ENCODE data around the gene LITAFD. TPM values are rescaled to one million over a fixed set of nuclear protein-coding genes. Genes with fewer than 3 reads are reported as not detected.

The LITAFD gene
- total RNA-seq, 1 donor from 2014 or later = not detected

DNA sequence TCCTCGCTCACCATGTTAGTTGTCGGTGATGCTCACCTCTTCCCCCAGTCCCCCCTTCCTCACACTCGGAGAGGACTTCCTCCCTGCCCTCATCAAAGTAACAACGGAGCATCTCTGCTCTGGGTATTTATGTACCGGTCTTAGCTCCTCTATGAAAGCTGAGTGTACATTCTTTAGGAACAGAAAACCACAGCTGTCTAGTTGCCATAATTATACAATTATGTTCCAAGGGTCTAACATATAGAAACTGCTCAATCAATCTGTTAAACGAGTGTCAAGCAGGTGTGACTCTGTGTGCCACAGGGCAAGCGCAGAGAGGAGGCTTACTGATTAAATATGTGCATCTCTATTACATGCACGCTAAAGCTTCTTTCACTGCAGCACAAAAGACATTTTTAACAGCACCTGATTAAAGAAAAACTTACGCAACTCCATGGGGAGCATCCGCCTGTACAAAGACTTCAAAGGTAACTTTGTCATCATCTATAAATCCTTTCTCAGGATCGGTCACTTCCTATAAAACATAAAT, 37.8 kb downstream of the LITAFD start:
- H3K9me3 Mint-ChIP-seq = no peaks in the 10 kb centered on the region

DNA sequence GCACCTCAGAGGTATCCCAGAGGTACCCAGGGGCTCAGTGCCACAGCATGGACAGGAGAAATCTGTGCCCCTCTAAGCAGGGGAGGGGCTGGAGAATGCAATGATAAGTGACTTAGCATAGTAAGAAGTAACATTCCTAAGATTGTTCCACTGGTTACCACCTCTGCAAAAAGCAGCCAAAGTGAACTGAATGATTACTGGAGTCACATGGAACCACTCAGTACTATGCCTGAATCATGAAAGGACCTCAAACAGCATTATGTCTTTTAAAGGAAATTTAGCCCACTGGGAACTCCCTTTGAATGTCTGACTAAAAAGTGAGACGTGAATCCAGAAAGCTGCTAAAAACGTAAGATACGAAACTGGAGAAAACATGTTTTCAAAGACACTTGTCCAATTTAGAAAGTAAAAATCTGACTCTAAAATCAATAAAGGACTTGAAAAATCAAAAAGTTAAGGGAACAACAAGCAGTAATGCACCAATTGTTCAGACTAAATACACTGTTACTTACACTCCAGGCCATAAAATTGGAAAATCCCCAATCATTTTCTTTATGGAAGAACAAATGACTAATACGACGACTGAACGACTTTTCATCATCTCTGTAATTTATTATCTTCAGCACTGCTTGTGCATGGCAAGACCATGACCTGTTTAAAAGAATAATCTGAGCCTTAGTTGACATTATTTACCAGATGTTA, 38.6 kb downstream of the LITAFD start:
- TF ChIP-seq, protein P1, sequence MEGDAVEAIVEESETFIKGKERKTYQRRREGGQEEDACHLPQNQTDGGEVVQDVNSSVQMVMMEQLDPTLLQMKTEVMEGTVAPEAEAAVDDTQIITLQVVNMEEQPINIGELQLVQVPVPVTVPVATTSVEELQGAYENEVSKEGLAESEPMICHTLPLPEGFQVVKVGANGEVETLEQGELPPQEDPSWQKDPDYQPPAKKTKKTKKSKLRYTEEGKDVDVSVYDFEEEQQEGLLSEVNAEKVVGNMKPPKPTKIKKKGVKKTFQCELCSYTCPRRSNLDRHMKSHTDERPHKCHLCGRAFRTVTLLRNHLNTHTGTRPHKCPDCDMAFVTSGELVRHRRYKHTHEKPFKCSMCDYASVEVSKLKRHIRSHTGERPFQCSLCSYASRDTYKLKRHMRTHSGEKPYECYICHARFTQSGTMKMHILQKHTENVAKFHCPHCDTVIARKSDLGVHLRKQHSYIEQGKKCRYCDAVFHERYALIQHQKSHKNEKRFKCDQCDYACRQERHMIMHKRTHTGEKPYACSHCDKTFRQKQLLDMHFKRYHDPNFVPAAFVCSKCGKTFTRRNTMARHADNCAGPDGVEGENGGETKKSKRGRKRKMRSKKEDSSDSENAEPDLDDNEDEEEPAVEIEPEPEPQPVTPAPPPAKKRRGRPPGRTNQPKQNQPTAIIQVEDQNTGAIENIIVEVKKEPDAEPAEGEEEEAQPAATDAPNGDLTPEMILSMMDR (IDR thresholded peaks at IDR 0.05; ENCODE audit: unreplicated experiment) = no peak
- peaks cover 45% of the 10 kb centered on the region for H3K36me3 Mint-ChIP-seq
- H3K4me1 Mint-ChIP-seq = peaks cover 6% of the 10 kb centered on the region
- H3K9me3 Mint-ChIP-seq = no peaks in the 10 kb centered on the region
- H3K4me3 Mint-ChIP-seq = no peak overlapping the region
- H3K27ac Mint-ChIP-seq = peak overlapping the region; percentile 45
- DNase-seq (ENCODE audit: low spot score in 2 of 2, unreplicated experiment in 2 of 2) = no peak
- no peaks in the 10 kb centered on the region for H3K27me3 Mint-ChIP-seq (ENCODE audit: low read depth)

More for the DNA sequence above, 37.8 kb downstream of the LITAFD start:
- Mint-ChIP-seq H3K27me3 (ENCODE audit: low read depth) (no peaks in the 10 kb centered on the region), H3K4me1 (peaks cover 6% of the 10 kb centered on the region), H3K27ac (no peak overlapping the region), H3K36me3 (peaks cover 47% of the 10 kb centered on the region), H3K4me3 (no peak overlapping the region)
- no peak for DNase-seq (ENCODE audit: low spot score in 2 of 2, unreplicated experiment in 2 of 2)
- TF ChIP-seq, protein P1 (IDR thresholded peaks at IDR 0.05; ENCODE audit: unreplicated experiment) = no peak

DNA sequence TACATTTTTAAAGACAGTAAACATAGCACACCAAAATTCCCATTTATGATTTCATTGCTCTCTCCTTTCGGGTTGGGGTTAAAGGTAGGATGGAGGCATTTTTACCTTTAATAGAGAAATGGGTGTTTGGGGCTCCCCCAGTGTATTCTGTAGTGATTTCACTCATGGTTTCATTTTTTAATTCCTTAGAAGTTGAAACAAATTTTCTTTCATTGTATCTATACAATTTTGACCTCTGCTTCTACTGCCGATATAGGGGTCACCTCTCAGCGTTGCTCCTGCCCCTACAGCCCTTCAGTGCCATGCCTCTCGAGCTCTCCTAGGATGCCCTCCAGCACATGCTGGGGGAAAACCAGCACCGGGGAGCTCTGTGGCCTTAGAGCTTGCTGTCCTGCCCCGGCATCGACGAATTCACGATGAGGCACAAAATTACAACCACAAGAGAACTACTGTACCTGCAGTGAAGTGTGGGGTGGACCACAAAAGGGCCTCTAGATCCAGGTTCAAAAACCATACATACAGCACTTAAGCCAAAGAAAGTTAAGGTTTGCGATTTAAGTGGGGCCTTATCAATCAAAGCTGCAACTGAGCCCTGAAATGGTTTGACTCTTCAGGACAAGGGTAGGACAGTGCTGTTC, 39.3 kb downstream of the LITAFD start:
- H3K27ac Mint-ChIP-seq = peak overlapping the region; percentile 45
- H3K4me3 Mint-ChIP-seq = no peak overlapping the region
- peaks cover 42% of the 10 kb centered on the region for H3K36me3 Mint-ChIP-seq
- DNase-seq (ENCODE audit: low spot score in 2 of 2, unreplicated experiment in 2 of 2) = no peak
- TF ChIP-seq, protein P1 (IDR thresholded peaks at IDR 0.05; ENCODE audit: unreplicated experiment) = no peak
- no peaks in the 10 kb centered on the region for H3K9me3 Mint-ChIP-seq
- H3K4me1 Mint-ChIP-seq = peaks cover 6% of the 10 kb centered on the region
- H3K27me3 Mint-ChIP-seq (ENCODE audit: low read depth) = no peaks in the 10 kb centered on the region

DNA sequence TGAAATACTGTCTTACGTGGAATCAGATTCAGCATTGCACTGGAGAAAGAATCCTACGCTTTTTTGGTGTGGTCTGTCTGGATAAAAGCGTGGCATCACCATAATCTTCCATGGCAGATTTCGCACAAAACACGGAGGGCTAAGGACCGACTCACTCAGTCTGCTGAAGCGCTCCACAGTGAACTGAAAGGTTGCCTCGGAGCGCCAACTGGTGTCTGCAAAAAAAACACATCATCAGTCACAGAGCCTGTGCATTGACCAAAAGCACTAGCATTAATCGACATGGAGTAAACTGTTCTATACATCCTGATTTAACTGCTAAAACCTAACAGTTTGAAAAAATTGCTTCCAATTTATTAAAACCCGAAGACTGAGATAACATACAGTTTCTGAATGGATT, 41.0 kb downstream of the LITAFD start:
- H3K4me1 Mint-ChIP-seq = peaks cover 6% of the 10 kb centered on the region

DNA sequence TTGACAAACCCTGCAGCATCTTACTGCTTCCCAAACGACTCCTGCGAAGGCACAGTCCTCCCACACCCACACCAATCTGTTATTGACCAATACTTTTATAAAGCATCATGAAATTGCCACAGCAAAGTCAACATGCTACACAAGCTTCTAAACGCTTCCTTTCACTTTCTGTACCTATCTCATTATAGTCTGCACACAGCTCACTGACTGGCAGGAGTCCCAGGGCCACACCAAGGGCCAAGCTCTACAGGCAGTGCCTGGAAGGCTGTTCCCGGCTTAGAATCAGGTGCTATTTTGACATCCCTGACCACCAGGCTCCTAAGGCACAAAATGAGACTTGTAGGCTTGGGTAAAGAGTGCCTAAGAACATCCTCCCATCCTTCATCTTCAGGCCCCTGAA, 42.1 kb downstream of the LITAFD start:
- Mint-ChIP-seq H3K4me3 (no peak overlapping the region), H3K36me3 (peaks cover 45% of the 10 kb centered on the region), H3K27ac (no peak overlapping the region), H3K9me3 (no peaks in the 10 kb centered on the region), H3K4me1 (peaks cover 15% of the 10 kb centered on the region), H3K27me3 (ENCODE audit: low read depth) (no peaks in the 10 kb centered on the region)
- no peak for DNase-seq (ENCODE audit: low spot score in 2 of 2, unreplicated experiment in 2 of 2)
- TF ChIP-seq, protein P1 (IDR thresholded peaks at IDR 0.05; ENCODE audit: unreplicated experiment) = no peak

More for the DNA sequence above, 41.0 kb downstream of the LITAFD start:
- Mint-ChIP-seq H3K9me3 (no peaks in the 10 kb centered on the region), H3K27ac (no peak overlapping the region), H3K4me3 (no peak overlapping the region), H3K27me3 (ENCODE audit: low read depth) (no peaks in the 10 kb centered on the region), H3K36me3 (peaks cover 43% of the 10 kb centered on the region)
- DNase-seq (ENCODE audit: low spot score in 2 of 2, unreplicated experiment in 2 of 2) = no peak
- TF ChIP-seq, protein P1 (IDR thresholded peaks at IDR 0.05; ENCODE audit: unreplicated experiment) = no peak
